K562 (cell line): ENCODE results near the gene ORM1. TPM values are rescaled to one million over a fixed set of nuclear protein-coding genes. Genes with fewer than 3 reads are reported as not detected.

Experiments used
- ATAC-seq: fragments of 200-7000 bp; cut with Tn5 transposase; 3 replicates; pipeline ENCODE4 v1.9.1; 2020; ENCODE audit warnings: moderate library complexity
- BruUV-seq: library from RNA; stranded (reverse); fragments of 400-500 nt; replicated peaks from 2 replicates; lab custom pipeline; 2021; lab: Mats Ljungman, UMichigan
- CTCF ChIA-PET: fragments of 300-600 bp; formaldehyde crosslinking; extraction: SDS; loops from one replicate; lab custom pipeline; 2021; ENCODE audit warnings: low intra/inter-chr PET ratio; lab: Yijun Ruan, JAX
- POLR2A ChIA-PET: fragments of 300-600, 350-650 bp; sonication (Branson Sonifier 250); formaldehyde crosslinking; extraction: SDS; loops from one replicate; lab custom pipeline; 2021; ENCODE audit warnings: antibody characterized with exemption, inconsistent platforms; lab: Yijun Ruan, JAX
- DNase-seq, 4 experiments: peaks; one replicate each; pipeline versions ENCODE4 v3.0.0 to v3.0.0-alpha.2; 2011 to 2018; ENCODE audit warnings: low spot score in 3 of 4, mixed read lengths in 3 of 4; ENCODE audit errors: extremely low read depth in 1 of 4
- FAIRE-seq: peaks from 2 replicates; lab custom pipeline; 2011; peaks lifted over from hg19 to GRCh38; lab: Jason Lieb, UNC
- H2AFZ ChIP-seq: 2 replicates; pipeline ENCODE4 v1.6.0; 2011; ENCODE audit warnings: low read depth, low read length, control low read depth, inconsistent platforms
- H3K27ac ChIP-seq: fragments of 200-600 bp; 3 replicates; pipeline ENCODE4 v1.8.0; 2011; ENCODE audit warnings: low read depth, mild to moderate bottlenecking, control low read depth, inconsistent platforms, low read length, moderate library complexity, mixed read lengths; ENCODE audit errors: extremely low read depth
- H3K27me3 ChIP-seq, 2 experiments: fragments of 300-600 bp in 1 of 2; 2 replicates in 1 of 2; 3 replicates in 1 of 2; pipeline versions ENCODE4 v1.6.0 to v1.8.0; 2011; ENCODE audit warnings: inconsistent platforms in 2 of 2, low read length in 2 of 2, mild to moderate bottlenecking in 1 of 2, mixed read lengths in 1 of 2, moderate library complexity in 1 of 2; ENCODE audit not compliant: control insufficient read depth in 2 of 2, insufficient read depth in 2 of 2
- H3K36me3 ChIP-seq: fragments of 300-600 bp; 3 replicates; pipeline ENCODE4 v1.8.0; 2011; ENCODE audit warnings: mild to moderate bottlenecking, low read length, inconsistent platforms; ENCODE audit not compliant: control insufficient read depth, insufficient read depth
- H3K4me1 ChIP-seq, 2 experiments: fragments of 200-600 bp in 1 of 2; replicated peaks in 1 of 2; 2 replicates in 1 of 2; 3 replicates in 1 of 2; pipeline versions ENCODE4 v1.5.1 to v1.8.0; 2011; ENCODE audit warnings: inconsistent platforms in 2 of 2, low read length in 2 of 2, mild to moderate bottlenecking in 1 of 2, mixed read lengths in 1 of 2, moderate library complexity in 1 of 2; ENCODE audit not compliant: control insufficient read depth in 2 of 2, insufficient read depth in 2 of 2
- H3K4me2 ChIP-seq: 2 replicates; pipeline ENCODE4 v1.6.1; 2011; ENCODE audit warnings: low read length, control low read depth, inconsistent platforms, mixed read lengths; ENCODE audit not compliant: insufficient read depth
- H3K4me3 ChIP-seq: fragments of 200-600 bp; sonication (generic), shearing (Covaris generic); 2 replicates; pipeline ENCODE4 v1.5.1; 2016; ENCODE audit warnings: control low read depth, inconsistent platforms
- H3K79me2 ChIP-seq: fragments of 200-600 bp; 3 replicates; pipeline ENCODE4 v1.8.0; 2011; ENCODE audit warnings: low read length, inconsistent platforms; ENCODE audit not compliant: control insufficient read depth, insufficient read depth
- H3K9ac ChIP-seq, 2 experiments: 2 replicates each; pipeline versions ENCODE4 v1.6.0 to v1.6.1; 2011; ENCODE audit warnings: low read depth in 2 of 2, low read length in 2 of 2, control low read depth in 1 of 2, inconsistent platforms in 1 of 2, mild to moderate bottlenecking in 1 of 2, mixed read lengths in 1 of 2; ENCODE audit not compliant: insufficient read depth in 1 of 2
- H3K9me1 ChIP-seq: one replicate; pipeline ENCODE4 v1.6.0; 2011; ENCODE audit warnings: inconsistent platforms, mild to moderate bottlenecking, low read length, moderate library complexity; ENCODE audit not compliant: control insufficient read depth, insufficient read depth
- H3K9me3 ChIP-seq: replicated peaks from 2 replicates; pipeline ENCODE4 v1.5.1; 2011; ENCODE audit warnings: low read depth, low read length, inconsistent platforms; ENCODE audit not compliant: control insufficient read depth, insufficient read depth
- H4K20me1 ChIP-seq: replicated peaks from 2 replicates; pipeline ENCODE4 v1.6.1; 2011; ENCODE audit warnings: low read length, inconsistent platforms, mixed read lengths; ENCODE audit not compliant: control insufficient read depth, insufficient read depth
- ATF4 ChIP-seq: fragments of 450-650 bp; formaldehyde crosslinking; IDR thresholded peaks from 2 replicates; pipeline ENCODE4 v1.4.0; 2022; ENCODE audit warnings: mild to moderate bottlenecking, moderate library complexity
- CBX3 ChIP-seq, 2 experiments: IDR thresholded peaks; 1 replicate in 1 of 2; 2 replicates in 1 of 2; pipeline ENCODE4 v1.6.1; 2012; ENCODE audit warnings: inconsistent platforms in 2 of 2, low read length in 2 of 2, borderline replicate concordance in 1 of 2, control low read depth in 1 of 2
- CTBP1 ChIP-seq: fragments of 450-650 bp; IDR thresholded peaks from 2 replicates; pipeline ENCODE4 v1.6.1; 2016; ENCODE audit warnings: borderline replicate concordance
- ETV1 ChIP-seq: fragments of 450-650 bp; conservative IDR thresholded peaks from 2 replicates; pipeline ENCODE4 v1.6.1; 2016; ENCODE audit warnings: missing genetic modification characterization, control low read depth, low read depth, missing compliant biosample characterization
- KAT8 ChIP-seq: fragments of 450-650 bp; IDR thresholded peaks from 2 replicates; pipeline ENCODE4 v1.6.1; 2016; ENCODE audit warnings: low read depth, mild to moderate bottlenecking
- MCM7 ChIP-seq, 2 experiments: fragments of 450-650 bp; IDR thresholded peaks; 2 replicates each; pipeline ENCODE4 v1.6.1; 2016 to 2018
- POLR2G ChIP-seq: fragments of 200-400 bp; formaldehyde crosslinking; IDR thresholded peaks from 2 replicates; pipeline ENCODE4 v1.6.1; 2017; ENCODE audit warnings: low read depth, mild to moderate bottlenecking, antibody characterized with exemption, low read length, moderate library complexity
- RBM22 ChIP-seq: fragments of 200-400 bp; formaldehyde crosslinking; IDR thresholded peaks from 2 replicates; pipeline ENCODE4 v1.6.1; 2018; ENCODE audit warnings: low read length, low read depth; ENCODE audit not compliant: poor library complexity, severe bottlenecking
- SIRT6 ChIP-seq: IDR thresholded peaks from one replicate; pipeline ENCODE4 v1.6.1; 2012; ENCODE audit warnings: low read depth, mild to moderate bottlenecking, control low read depth, inconsistent platforms, low read length, moderate library complexity
- THRB ChIP-seq: fragments of 450-650 bp; formaldehyde crosslinking; conservative IDR thresholded peaks from 2 replicates; pipeline ENCODE4 v1.4.0; 2022; ENCODE audit warnings: mild to moderate bottlenecking, missing genetic modification characterization
- ZKSCAN8 ChIP-seq: fragments of 200-800 bp; sonication (Bioruptor generic); IDR thresholded peaks from 2 replicates; pipeline ENCODE4 v1.6.1; 2016; ENCODE audit warnings: missing genetic modification characterization, missing compliant biosample characterization
- WGBS: fragments of 100-300 bp; shearing (Covaris generic); methylation state at CpG from one replicate; pipeline ENCODE4 v1.1.6; 2016; ENCODE audit warnings: low coverage, mixed read lengths; ENCODE audit not compliant: insufficient coverage; ENCODE audit errors: missing lambda C conversion rate; 5-methylcytosine and 5-hydroxymethylcytosine counted together
- in situ Hi-C: fragments of 300-500 bp; cut with MboI; formaldehyde crosslinking; loops from 4 replicates; pipeline ENCODE4 v1.15.0; 2018; ENCODE audit warnings: inconsistent platforms, mixed read lengths
- intact Hi-C: fragments of 100-400 bp; cut with micrococcal nuclease; formaldehyde crosslinking; loops from 2 replicates; pipeline ENCODE4 v1.14.2; 2022
- polyA plus RNA-seq, 8 experiments: library from polyadenylated mRNA; depleted of rRNA in 4 of 8; stranded (reverse) in 5 of 8; unstranded in 3 of 8; fragments of >200 nt; fragmentation: Nextera tagmentation in 2 of 8; fragmentation: Illumina TruSeq in 1 of 8; extraction: Ambion mirVana in 2 of 8; extraction: Trizol in 1 of 8; gene quantifications; 2 replicates each; pipeline versions ENCODE4 v1.2.1 to v1.2.3, GENCODE V29; 2011 to 2014; ENCODE audit warnings: inconsistent platforms in 1 of 8, missing spikeins in 1 of 8
- total RNA-seq, 7 experiments: library from RNA; depleted of rRNA in 6 of 7; stranded (reverse); fragments of >200 nt in 6 of 7; fragmentation: Illumina TruSeq in 2 of 7; extraction: Trizol in 2 of 7; gene quantifications; 2 replicates each; pipeline versions ENCODE4 v1.2.1 to v1.2.3, GENCODE V29; 2011 to 2021; ENCODE audit warnings: low replicate concordance in 1 of 7

Gene ORM1
- total and polyA plus RNA-seq, 9 of the 15 experiments (the other 6 are each of a cell fraction or from before 2014, with no cell fraction given) = 2.9 TPM; not detected in 8

GRCh38 chr9:114374936-114375335 is 52.0 kb downstream of the ORM1 start (continued):
- no peak for TF ChIP-seq RBM22
- no peak for TF ChIP-seq SIRT6
- TF ChIP-seq ZKSCAN8 (CRISPR knock-in tag) = no peak
- no peak for TF ChIP-seq ATF4 (CRISPR knock-in tag)
- TF ChIP-seq, all 486 proteins: peak for 0

GRCh38 chr9:114375386-114376175 is 52.7 kb downstream of the ORM1 start:
- no peak for ATAC-seq
- intact Hi-C loops (no loop called here), in situ Hi-C loops (no loop called here)
- CTCF ChIA-PET = interaction anchor here (0.6 kb wide), 1 partner anchor 237 kb away, joined by 3 read pairs; no protein-coding TSS in a partner anchor
- Histone ChIP-seq H3K9ac (no peak overlapping the region), H3K9me3 (no peaks in the 10 kb centered on the region), H3K36me3 (peaks cover 4% of the 10 kb centered on the region; the same call in 1 of the 3 replicates), H3K27ac (no peak overlapping the region)
- 62% methylated on average over 9 of the region's 9 CpGs for WGBS
- FAIRE-seq = no peak
- POLR2A ChIA-PET = interaction anchor here (0.7 to 1.6 kb wide), 4 partner anchors 10 to 38 kb away, joined by 3 to 8 read pairs (median 4); partner anchors contain the start of gene AKNA
- TF ChIP-seq POLR2G = peak; percentile 56
- peak; percentile 22; the same call in 1 of the 2 replicates for TF ChIP-seq ETV1 (tag)
- no peak for TF ChIP-seq CBX3 (IDR thresholded peaks at IDR 0.05; ENCODE audit: borderline replicate concordance in 1 of 2, low read length in 2 of 2)
- no peak for TF ChIP-seq THRB (CRISPR knock-in tag)
- TF ChIP-seq MCM7 (IDR thresholded peaks at IDR 0.05) = no peak
- no peak for TF ChIP-seq CTBP1
- TF ChIP-seq KAT8 = no peak
- TF ChIP-seq, all 486 proteins: peak for 2
- no peak overlapping the region for H3K4me3 ChIP-seq
- H4K20me1 ChIP-seq = no peaks in the 10 kb centered on the region; the same call in 1 of the 2 replicates
- no peaks in the 10 kb centered on the region for H3K27me3 ChIP-seq
- no peak overlapping the region for H2AFZ ChIP-seq
- no TSS peak for BruUV-seq
- DNase-seq = no peak
- H3K4me1 ChIP-seq = peaks cover 0 to 14% of the 10 kb centered on the region in 2 experiments; a peak in 2 of 5 replicates
- H3K79me2 ChIP-seq = no peaks in the 10 kb centered on the region
- H3K4me2 ChIP-seq = no peak overlapping the region
- no peaks in the 10 kb centered on the region for H3K9me1 ChIP-seq
